ENCODE data around the gene MAP3K20. TPM values are rescaled to one million over a fixed set of nuclear protein-coding genes. Genes with fewer than 3 reads are reported as not detected.

MAP3K20 gene
- total and polyA plus RNA-seq, 2 experiments from 2014 or later: 7.6 to 9.6 TPM

DNA sequence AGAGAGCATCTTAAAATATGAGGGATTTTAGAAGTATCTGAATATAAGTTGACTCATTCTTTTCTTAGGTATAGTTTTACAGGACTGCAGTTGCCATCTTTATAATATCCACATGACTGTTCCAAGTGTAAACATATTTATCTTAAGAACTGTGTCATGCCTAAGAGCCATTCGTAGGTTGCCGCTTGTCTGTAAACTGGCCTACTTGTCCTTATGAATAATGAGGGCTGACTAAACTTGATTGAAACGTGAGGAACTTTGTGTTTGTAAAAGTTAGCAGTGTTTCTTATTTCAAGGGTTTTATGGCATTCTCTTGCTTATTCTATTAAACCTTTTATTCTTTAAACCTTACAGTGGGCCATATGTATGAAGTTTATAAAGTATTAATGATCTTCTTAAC is 99.6 kb downstream of the MAP3K20 start:
- no peaks in the 10 kb centered on the region for H3K79me2 ChIP-seq (replicated peaks; ENCODE audit: insufficient read depth)
- peaks cover 3% of the 10 kb centered on the region; the same call in 1 of the 3 replicates for H3K9me3 Mint-ChIP-seq
- H3K36me3 Mint-ChIP-seq (ENCODE audit: low read depth): no peaks in the 10 kb centered on the region
- no peaks in the 10 kb centered on the region for H3K4me1 ChIP-seq (ENCODE audit: insufficient read depth)
- H3F3A ChIP-seq (replicated peaks; ENCODE audit: low read depth): no peaks in the 10 kb centered on the region
- H3K27me3 Mint-ChIP-seq (ENCODE audit: insufficient read depth, low read depth, poor library complexity): peaks cover 2% of the 10 kb centered on the region
- H3K36me3 ChIP-seq (ENCODE audit: insufficient read depth): no peaks in the 10 kb centered on the region
- H3K27ac Mint-ChIP-seq: no peak overlapping the region
- no peak overlapping the region for H3K4me2 ChIP-seq
- no peak for TF ChIP-seq EZH2phosphoT487 (IDR thresholded peaks at IDR 0.05; ENCODE audit: unreplicated experiment)
- H3K4me3 ChIP-seq: no peak overlapping the region
- DNase-seq (ENCODE audit: low spot score): no peak
- H3K27ac ChIP-seq (ENCODE audit: low read depth): no peak overlapping the region
- H2AFZ ChIP-seq: no peak overlapping the region
- H3K4me1 Mint-ChIP-seq: no peaks in the 10 kb centered on the region
- no peaks in the 10 kb centered on the region for H3K9me2 ChIP-seq (ENCODE audit: insufficient read depth)
- ATAC-seq: no peak
- H3K27me3 ChIP-seq (ENCODE audit: insufficient read depth): no peaks in the 10 kb centered on the region
- no peaks in the 10 kb centered on the region for H4K20me1 ChIP-seq (replicated peaks; ENCODE audit: insufficient read depth)
- H3K4me3 Mint-ChIP-seq: no peak overlapping the region

DNA sequence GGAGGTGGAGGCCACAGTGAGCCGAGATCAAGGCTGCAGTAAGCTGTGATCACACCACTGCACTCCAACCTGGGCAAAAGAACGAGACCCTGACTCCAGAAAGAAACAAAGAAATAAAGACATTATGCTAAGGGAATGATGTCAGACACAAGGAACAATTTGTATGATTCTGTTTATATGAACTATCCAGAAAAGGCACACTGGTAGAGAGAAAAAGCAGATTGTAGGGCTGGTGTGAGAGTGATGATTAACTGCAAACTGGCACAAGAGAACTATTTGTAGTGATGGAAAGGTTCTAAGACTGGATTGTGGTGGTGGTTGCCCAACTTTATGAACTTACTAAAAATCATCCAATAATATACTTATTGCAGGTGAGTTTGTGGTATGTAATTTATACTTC is 106.3 kb downstream of the MAP3K20 start:
- H3K4me3 ChIP-seq: no peak overlapping the region
- no peak overlapping the region for H3K27ac ChIP-seq (ENCODE audit: low read depth)
- Mint-ChIP-seq H3K9me3 (peaks cover 8% of the 10 kb centered on the region; the same call in 2 of the 3 replicates), H3K27me3 (ENCODE audit: insufficient read depth, low read depth, poor library complexity) (no peaks in the 10 kb centered on the region), H3K27ac (no peak overlapping the region), H3K4me1 (peaks cover 13% of the 10 kb centered on the region), H3K36me3 (ENCODE audit: low read depth) (peaks cover 5% of the 10 kb centered on the region; the same call in 2 of the 3 replicates), H3K4me3 (no peak overlapping the region)
- no peak overlapping the region for H3K4me2 ChIP-seq
- H3K9me2 ChIP-seq (ENCODE audit: insufficient read depth): no peaks in the 10 kb centered on the region
- H2AFZ ChIP-seq: no peak overlapping the region
- ATAC-seq (no peak), DNase-seq (ENCODE audit: low spot score) (no peak)
- H3K79me2 ChIP-seq (replicated peaks; ENCODE audit: insufficient read depth): no peaks in the 10 kb centered on the region
- H3K4me1 ChIP-seq (ENCODE audit: insufficient read depth): peaks cover 14% of the 10 kb centered on the region; the same call in 1 of the 2 replicates
- H4K20me1 ChIP-seq (replicated peaks; ENCODE audit: insufficient read depth): no peaks in the 10 kb centered on the region
- no peaks in the 10 kb centered on the region for H3K36me3 ChIP-seq (ENCODE audit: insufficient read depth)
- H3F3A ChIP-seq (replicated peaks; ENCODE audit: low read depth): no peaks in the 10 kb centered on the region
- no peaks in the 10 kb centered on the region for H3K27me3 ChIP-seq (ENCODE audit: insufficient read depth)
- TF ChIP-seq, protein P1, sequence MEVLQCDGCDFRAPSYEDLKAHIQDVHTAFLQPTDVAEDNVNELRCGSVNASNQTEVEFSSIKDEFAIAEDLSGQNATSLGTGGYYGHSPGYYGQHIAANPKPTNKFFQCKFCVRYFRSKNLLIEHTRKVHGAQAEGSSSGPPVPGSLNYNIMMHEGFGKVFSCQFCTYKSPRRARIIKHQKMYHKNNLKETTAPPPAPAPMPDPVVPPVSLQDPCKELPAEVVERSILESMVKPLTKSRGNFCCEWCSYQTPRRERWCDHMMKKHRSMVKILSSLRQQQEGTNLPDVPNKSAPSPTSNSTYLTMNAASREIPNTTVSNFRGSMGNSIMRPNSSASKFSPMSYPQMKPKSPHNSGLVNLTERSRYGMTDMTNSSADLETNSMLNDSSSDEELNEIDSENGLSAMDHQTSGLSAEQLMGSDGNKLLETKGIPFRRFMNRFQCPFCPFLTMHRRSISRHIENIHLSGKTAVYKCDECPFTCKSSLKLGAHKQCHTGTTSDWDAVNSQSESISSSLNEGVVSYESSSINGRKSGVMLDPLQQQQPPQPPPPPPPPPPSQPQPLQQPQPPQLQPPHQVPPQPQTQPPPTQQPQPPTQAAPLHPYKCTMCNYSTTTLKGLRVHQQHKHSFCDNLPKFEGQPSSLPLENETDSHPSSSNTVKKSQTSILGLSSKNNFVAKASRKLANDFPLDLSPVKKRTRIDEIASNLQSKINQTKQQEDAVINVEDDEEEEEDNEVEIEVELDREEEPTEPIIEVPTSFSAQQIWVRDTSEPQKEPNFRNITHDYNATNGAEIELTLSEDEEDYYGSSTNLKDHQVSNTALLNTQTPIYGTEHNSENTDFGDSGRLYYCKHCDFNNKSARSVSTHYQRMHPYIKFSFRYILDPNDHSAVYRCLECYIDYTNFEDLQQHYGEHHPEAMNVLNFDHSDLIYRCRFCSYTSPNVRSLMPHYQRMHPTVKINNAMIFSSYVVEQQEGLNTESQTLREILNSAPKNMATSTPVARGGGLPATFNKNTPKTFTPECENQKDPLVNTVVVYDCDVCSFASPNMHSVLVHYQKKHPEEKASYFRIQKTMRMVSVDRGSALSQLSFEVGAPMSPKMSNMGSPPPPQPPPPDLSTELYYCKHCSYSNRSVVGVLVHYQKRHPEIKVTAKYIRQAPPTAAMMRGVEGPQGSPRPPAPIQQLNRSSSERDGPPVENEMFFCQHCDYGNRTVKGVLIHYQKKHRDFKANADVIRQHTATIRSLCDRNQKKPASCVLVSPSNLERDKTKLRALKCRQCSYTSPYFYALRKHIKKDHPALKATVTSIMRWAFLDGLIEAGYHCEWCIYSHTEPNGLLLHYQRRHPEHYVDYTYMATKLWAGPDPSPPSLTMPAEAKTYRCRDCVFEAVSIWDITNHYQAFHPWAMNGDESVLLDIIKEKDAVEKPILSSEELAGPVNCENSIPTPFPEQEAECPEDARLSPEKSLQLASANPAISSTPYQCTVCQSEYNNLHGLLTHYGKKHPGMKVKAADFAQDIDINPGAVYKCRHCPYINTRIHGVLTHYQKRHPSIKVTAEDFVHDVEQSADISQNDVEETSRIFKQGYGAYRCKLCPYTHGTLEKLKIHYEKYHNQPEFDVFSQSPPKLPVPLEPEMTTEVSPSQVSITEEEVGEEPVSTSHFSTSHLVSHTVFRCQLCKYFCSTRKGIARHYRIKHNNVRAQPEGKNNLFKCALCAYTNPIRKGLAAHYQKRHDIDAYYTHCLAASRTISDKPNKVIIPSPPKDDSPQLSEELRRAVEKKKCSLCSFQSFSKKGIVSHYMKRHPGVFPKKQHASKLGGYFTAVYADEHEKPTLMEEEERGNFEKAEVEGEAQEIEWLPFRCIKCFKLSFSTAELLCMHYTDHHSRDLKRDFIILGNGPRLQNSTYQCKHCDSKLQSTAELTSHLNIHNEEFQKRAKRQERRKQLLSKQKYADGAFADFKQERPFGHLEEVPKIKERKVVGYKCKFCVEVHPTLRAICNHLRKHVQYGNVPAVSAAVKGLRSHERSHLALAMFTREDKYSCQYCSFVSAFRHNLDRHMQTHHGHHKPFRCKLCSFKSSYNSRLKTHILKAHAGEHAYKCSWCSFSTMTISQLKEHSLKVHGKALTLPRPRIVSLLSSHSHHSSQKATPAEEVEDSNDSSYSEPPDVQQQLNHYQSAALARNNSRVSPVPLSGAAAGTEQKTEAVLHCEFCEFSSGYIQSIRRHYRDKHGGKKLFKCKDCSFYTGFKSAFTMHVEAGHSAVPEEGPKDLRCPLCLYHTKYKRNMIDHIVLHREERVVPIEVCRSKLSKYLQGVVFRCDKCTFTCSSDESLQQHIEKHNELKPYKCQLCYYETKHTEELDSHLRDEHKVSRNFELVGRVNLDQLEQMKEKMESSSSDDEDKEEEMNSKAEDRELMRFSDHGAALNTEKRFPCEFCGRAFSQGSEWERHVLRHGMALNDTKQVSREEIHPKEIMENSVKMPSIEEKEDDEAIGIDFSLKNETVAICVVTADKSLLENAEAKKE (CRISPR knock-in tag; IDR thresholded peaks at IDR 0.05): no peak
- TF ChIP-seq, protein P2, sequence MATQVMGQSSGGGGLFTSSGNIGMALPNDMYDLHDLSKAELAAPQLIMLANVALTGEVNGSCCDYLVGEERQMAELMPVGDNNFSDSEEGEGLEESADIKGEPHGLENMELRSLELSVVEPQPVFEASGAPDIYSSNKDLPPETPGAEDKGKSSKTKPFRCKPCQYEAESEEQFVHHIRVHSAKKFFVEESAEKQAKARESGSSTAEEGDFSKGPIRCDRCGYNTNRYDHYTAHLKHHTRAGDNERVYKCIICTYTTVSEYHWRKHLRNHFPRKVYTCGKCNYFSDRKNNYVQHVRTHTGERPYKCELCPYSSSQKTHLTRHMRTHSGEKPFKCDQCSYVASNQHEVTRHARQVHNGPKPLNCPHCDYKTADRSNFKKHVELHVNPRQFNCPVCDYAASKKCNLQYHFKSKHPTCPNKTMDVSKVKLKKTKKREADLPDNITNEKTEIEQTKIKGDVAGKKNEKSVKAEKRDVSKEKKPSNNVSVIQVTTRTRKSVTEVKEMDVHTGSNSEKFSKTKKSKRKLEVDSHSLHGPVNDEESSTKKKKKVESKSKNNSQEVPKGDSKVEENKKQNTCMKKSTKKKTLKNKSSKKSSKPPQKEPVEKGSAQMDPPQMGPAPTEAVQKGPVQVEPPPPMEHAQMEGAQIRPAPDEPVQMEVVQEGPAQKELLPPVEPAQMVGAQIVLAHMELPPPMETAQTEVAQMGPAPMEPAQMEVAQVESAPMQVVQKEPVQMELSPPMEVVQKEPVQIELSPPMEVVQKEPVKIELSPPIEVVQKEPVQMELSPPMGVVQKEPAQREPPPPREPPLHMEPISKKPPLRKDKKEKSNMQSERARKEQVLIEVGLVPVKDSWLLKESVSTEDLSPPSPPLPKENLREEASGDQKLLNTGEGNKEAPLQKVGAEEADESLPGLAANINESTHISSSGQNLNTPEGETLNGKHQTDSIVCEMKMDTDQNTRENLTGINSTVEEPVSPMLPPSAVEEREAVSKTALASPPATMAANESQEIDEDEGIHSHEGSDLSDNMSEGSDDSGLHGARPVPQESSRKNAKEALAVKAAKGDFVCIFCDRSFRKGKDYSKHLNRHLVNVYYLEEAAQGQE (IDR thresholded peaks at IDR 0.05; ENCODE audit: unreplicated experiment): no peak
- TF ChIP-seq CREB1 (CRISPR knock-in tag; IDR thresholded peaks at IDR 0.05; ENCODE audit: low read depth): no peak
- no peak for TF ChIP-seq ZNF331 (CRISPR knock-in tag; IDR thresholded peaks at IDR 0.05; ENCODE audit: low read depth)
- TF ChIP-seq EZH2phosphoT487 (IDR thresholded peaks at IDR 0.05; ENCODE audit: unreplicated experiment): no peak
- TF ChIP-seq EZH2 (IDR thresholded peaks at IDR 0.05; ENCODE audit: low read depth, unreplicated experiment): no peak
- no peak for TF ChIP-seq NANOG (IDR thresholded peaks at IDR 0.05; ENCODE audit: borderline replicate concordance)
- no peak for TF ChIP-seq JUNB (IDR thresholded peaks at IDR 0.05; ENCODE audit: unreplicated experiment)
- TF ChIP-seq, protein P3, sequence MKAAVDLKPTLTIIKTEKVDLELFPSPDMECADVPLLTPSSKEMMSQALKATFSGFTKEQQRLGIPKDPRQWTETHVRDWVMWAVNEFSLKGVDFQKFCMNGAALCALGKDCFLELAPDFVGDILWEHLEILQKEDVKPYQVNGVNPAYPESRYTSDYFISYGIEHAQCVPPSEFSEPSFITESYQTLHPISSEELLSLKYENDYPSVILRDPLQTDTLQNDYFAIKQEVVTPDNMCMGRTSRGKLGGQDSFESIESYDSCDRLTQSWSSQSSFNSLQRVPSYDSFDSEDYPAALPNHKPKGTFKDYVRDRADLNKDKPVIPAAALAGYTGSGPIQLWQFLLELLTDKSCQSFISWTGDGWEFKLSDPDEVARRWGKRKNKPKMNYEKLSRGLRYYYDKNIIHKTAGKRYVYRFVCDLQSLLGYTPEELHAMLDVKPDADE (IDR thresholded peaks at IDR 0.05): no peak
- TF ChIP-seq POLR2AphosphoS5 (IDR thresholded peaks at IDR 0.05; ENCODE audit: low read depth): no peak
